A549 (cell line): ENCODE data around the gene MYDGF. TPM values are rescaled to one million over a fixed set of nuclear protein-coding genes. Genes with fewer than 3 reads are reported as not detected.

Experiments used
- ATAC-seq, 2 experiments: fragments of 200-7000 bp in 1 of 2; fragments of >200 bp in 1 of 2; cut with Nextera tagmentation in 1 of 2; cut with Tn5 transposase in 1 of 2; 3 replicates each; pipeline versions ENCODE4 v1.8.0 to v1.9.1; 2018 to 2020; ENCODE audit warnings: mild to moderate bottlenecking in 1 of 2, moderate library complexity in 1 of 2
- CTCF ChIA-PET: fragments of 300-600 bp; sonication (Branson Sonifier 250); formaldehyde crosslinking; extraction: SDS; loops from one replicate; lab custom pipeline; 2021; ENCODE audit warnings: antibody characterized with exemption, inconsistent platforms; lab: Yijun Ruan, JAX
- POLR2A ChIA-PET: fragments of 350-600 bp; formaldehyde crosslinking; extraction: SDS; loops from one replicate; lab custom pipeline; 2021; ENCODE audit warnings: antibody characterized with exemption, inconsistent platforms; lab: Yijun Ruan, JAX
- DNase-seq, 2 experiments: peaks; one replicate each; pipeline versions ENCODE4 v3.0.0 to v3.0.0-alpha.2; 2011 to 2016; ENCODE audit warnings: low read depth in 1 of 2, low spot score in 1 of 2
- FAIRE-seq: peaks from 2 replicates; lab custom pipeline; 2011; peaks lifted over from hg19 to GRCh38; lab: Jason Lieb, UNC
- H3K27ac ChIP-seq, 2 experiments: fragments of >200 bp; sonication (Bioruptor Twin); formaldehyde crosslinking; 3 replicates each; pipeline ENCODE4 v1.5.1; 2016 to 2017
- H3K4me1 ChIP-seq: fragments of >200 bp; sonication (Bioruptor Twin); formaldehyde crosslinking; 3 replicates; pipeline ENCODE4 v1.6.1; 2016
- H3K4me2 ChIP-seq: fragments of >200 bp; sonication (Bioruptor Twin); formaldehyde crosslinking; 3 replicates; pipeline ENCODE4 v1.6.1; 2016
- H3K4me3 ChIP-seq: fragments of >200 bp; sonication (Bioruptor Twin); formaldehyde crosslinking; 3 replicates; pipeline ENCODE4 v1.5.1; 2016
- H3K9me3 ChIP-seq: fragments of >200 bp; sonication (Bioruptor Twin); formaldehyde crosslinking; 3 replicates; pipeline ENCODE4 v1.6.1; 2016
- CEBPB ChIP-seq, 2 experiments: fragments of >200 bp in 1 of 2; sonication (Bioruptor Twin) in 1 of 2; formaldehyde crosslinking in 1 of 2; IDR thresholded peaks; 2 replicates each; pipeline ENCODE4 v1.6.1; 2012 to 2016
- EHF ChIP-seq: fragments of 250-450 bp; sonication (Bioruptor Pico); IDR thresholded peaks from 2 replicates; pipeline ENCODE4 v1.5.0; 2020; ENCODE audit warnings: mild to moderate bottlenecking
- EHMT2 ChIP-seq: fragments of 200-600 bp; sonication (generic); IDR thresholded peaks from 2 replicates; pipeline ENCODE4 v1.6.1; 2016; ENCODE audit warnings: antibody characterized with exemption, low read depth, mild to moderate bottlenecking, moderate library complexity
- EP300 ChIP-seq, 2 experiments: fragments of >200 bp; sonication (Bioruptor Twin); formaldehyde crosslinking; IDR thresholded peaks; 2 replicates in 1 of 2; 3 replicates in 1 of 2; pipeline ENCODE4 v1.6.1; 2016 to 2017
- FOSL2 ChIP-seq, 2 experiments: fragments of 450-650 bp in 1 of 2; fragments of >200 bp in 1 of 2; sonication (Bioruptor Twin) in 1 of 2; formaldehyde crosslinking; IDR thresholded peaks; 2 replicates each; pipeline versions ENCODE4 v1.5.0 to v1.6.1; 2016 to 2020; ENCODE audit warnings: mild to moderate bottlenecking in 1 of 2, moderate library complexity in 1 of 2
- FOXS1 ChIP-seq: fragments of 250-450 bp; sonication (Bioruptor Pico); IDR thresholded peaks from 2 replicates; pipeline ENCODE4 v1.5.0; 2020; ENCODE audit warnings: mild to moderate bottlenecking, moderate library complexity
- HEYL ChIP-seq: fragments of 250-450 bp; sonication (Bioruptor Pico); IDR thresholded peaks from 2 replicates; pipeline ENCODE4 v1.8.0; 2021; ENCODE audit warnings: mild to moderate bottlenecking, moderate library complexity
- HOXB5 ChIP-seq: fragments of 250-450 bp; sonication (Bioruptor Pico); IDR thresholded peaks from 2 replicates; pipeline ENCODE4 v1.5.0; 2020; ENCODE audit warnings: mild to moderate bottlenecking, moderate library complexity
- JUNB ChIP-seq: fragments of >200 bp; sonication (Bioruptor Twin); formaldehyde crosslinking; IDR thresholded peaks from 2 replicates; pipeline ENCODE4 v1.6.1; 2016
- MAFK ChIP-seq: fragments of 450-650 bp; IDR thresholded peaks from 2 replicates; pipeline ENCODE4 v1.6.1; 2014; ENCODE audit not compliant: partially characterized antibody
- MAZ ChIP-seq: fragments of 150-350 bp; IDR thresholded peaks from 2 replicates; pipeline ENCODE4 v1.6.1; 2014; ENCODE audit warnings: antibody characterized with exemption, low read depth, low read length, borderline replicate concordance
- MYC ChIP-seq: IDR thresholded peaks from 2 replicates; pipeline ENCODE4 v1.6.1; 2012; ENCODE audit warnings: mild to moderate bottlenecking, inconsistent platforms, low read length, improper control_type of control experiment, borderline replicate concordance
- NR3C1 ChIP-seq: fragments of >200 bp; sonication (Bioruptor Twin); formaldehyde crosslinking; IDR thresholded peaks from 3 replicates; pipeline ENCODE4 v1.6.1; 2017
- PHF8 ChIP-seq: fragments of 200-600 bp; sonication (generic); IDR thresholded peaks from 2 replicates; pipeline ENCODE4 v1.6.1; 2016; ENCODE audit warnings: low read depth, mild to moderate bottlenecking, antibody characterized with exemption, moderate library complexity, borderline replicate concordance
- POLR2A ChIP-seq: IDR thresholded peaks from 2 replicates; pipeline ENCODE4 v1.6.1; 2012; ENCODE audit warnings: mild to moderate bottlenecking, low read length
- POLR2AphosphoS2 ChIP-seq: conservative IDR thresholded peaks from 2 replicates; pipeline ENCODE4 v1.6.1; 2012; ENCODE audit warnings: low read length, improper control_type of control experiment, inconsistent platforms
- RCOR1 ChIP-seq: fragments of 150-350 bp; IDR thresholded peaks from 2 replicates; pipeline ENCODE4 v1.6.1; 2014; ENCODE audit warnings: antibody characterized with exemption, low read length, low read depth
- RNF2 ChIP-seq: fragments of 200-600 bp; sonication (generic); IDR thresholded peaks from 2 replicates; pipeline ENCODE4 v1.6.1; 2016; ENCODE audit warnings: low read depth, mild to moderate bottlenecking, antibody characterized with exemption, moderate library complexity, borderline replicate concordance
- SREBF2 ChIP-seq: fragments of 450-650 bp; IDR thresholded peaks from 2 replicates; pipeline ENCODE4 v1.6.1; 2014; ENCODE audit warnings: mild to moderate bottlenecking, moderate library complexity
- TP53 ChIP-seq: fragments of 250-450 bp; sonication (Bioruptor Pico); IDR thresholded peaks from 2 replicates; pipeline ENCODE4 v1.5.0; 2021; ENCODE audit warnings: mild to moderate bottlenecking, moderate library complexity
- WGBS: methylation state at CpG from one replicate; pipeline ENCODE4 v1.1.6; 2017; ENCODE audit errors: missing lambda C conversion rate; 5-methylcytosine and 5-hydroxymethylcytosine counted together
- polyA plus RNA-seq, 4 experiments: library from polyadenylated mRNA; depleted of rRNA in 3 of 4; stranded (reverse); fragments of >200 nt; fragmentation: RNase III in 1 of 4; extraction: RNeasy Plus Mini Kit Qiagen cat#74134 plus additional on column Dnase treatment in 1 of 4; gene quantifications; 2 replicates in 3 of 4; 3 replicates in 1 of 4; pipeline ENCODE4 v1.2.3, GENCODE V29; 2011 to 2017
- TF ChIP-seq, protein P1 (sequence below): fragments of 150-350 bp; IDR thresholded peaks from 2 replicates; pipeline ENCODE4 v1.6.1; 2014; ENCODE audit warnings: low read depth, mild to moderate bottlenecking, low read length
- TF ChIP-seq, protein P2 (sequence below): IDR thresholded peaks from 2 replicates; pipeline ENCODE4 v1.6.1; 2012
- TF ChIP-seq, protein P3 (sequence below): IDR thresholded peaks from 2 replicates; pipeline ENCODE4 v1.6.1; 2012
- TF ChIP-seq, protein P4 (sequence below): fragments of 200-600 bp; sonication (generic); IDR thresholded peaks from 2 replicates; pipeline ENCODE4 v1.6.1; 2016; ENCODE audit warnings: antibody characterized with exemption, mild to moderate bottlenecking, moderate library complexity

MYDGF gene
- polyA plus RNA-seq, 2 of the 4 experiments (the other 2 are of a cell fraction): 62.1 to 107 TPM

DNA sequence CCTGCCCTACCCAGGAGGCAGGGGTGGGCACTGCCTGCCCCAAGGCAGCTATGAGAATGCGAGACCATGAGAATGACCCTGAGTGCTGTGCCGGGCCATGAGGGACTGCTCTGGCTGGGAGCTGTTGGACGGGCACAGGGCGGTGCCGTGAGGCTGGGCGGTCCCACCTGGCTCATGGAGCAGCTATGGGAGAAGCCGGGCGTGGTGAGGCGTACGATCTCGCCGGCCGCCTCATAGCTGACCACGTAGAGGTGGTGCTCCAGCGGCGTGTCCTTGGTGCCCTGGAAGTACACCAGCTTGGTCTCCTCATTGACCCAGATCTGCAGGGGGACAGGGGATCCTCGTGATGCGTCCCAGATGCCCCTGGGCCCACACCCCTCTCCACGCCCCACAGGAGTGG is 19.3 kb upstream of the MYDGF start:
- Histone ChIP-seq H3K9me3 (no peaks in the 10 kb centered on the region), H3K27ac (no peak overlapping the region), H3K4me2 (no peak overlapping the region), H3K4me1 (peaks cover 11% of the 10 kb centered on the region), H3K4me3 (no peak overlapping the region)
- FAIRE-seq (no peak), DNase-seq (no peak), ATAC-seq (no peak)
- no peak for TF ChIP-seq PHF8
- no peak for TF ChIP-seq SREBF2
- TF ChIP-seq CEBPB (IDR thresholded peaks at IDR 0.05): no peak
- no peak for TF ChIP-seq JUNB
- no peak for TF ChIP-seq FOXS1 (CRISPR knock-in tag)
- TF ChIP-seq POLR2AphosphoS2: no peak
- TF ChIP-seq HOXB5 (CRISPR knock-in tag): no peak
- TF ChIP-seq HEYL (CRISPR knock-in tag): no peak
- TF ChIP-seq, protein P1, sequence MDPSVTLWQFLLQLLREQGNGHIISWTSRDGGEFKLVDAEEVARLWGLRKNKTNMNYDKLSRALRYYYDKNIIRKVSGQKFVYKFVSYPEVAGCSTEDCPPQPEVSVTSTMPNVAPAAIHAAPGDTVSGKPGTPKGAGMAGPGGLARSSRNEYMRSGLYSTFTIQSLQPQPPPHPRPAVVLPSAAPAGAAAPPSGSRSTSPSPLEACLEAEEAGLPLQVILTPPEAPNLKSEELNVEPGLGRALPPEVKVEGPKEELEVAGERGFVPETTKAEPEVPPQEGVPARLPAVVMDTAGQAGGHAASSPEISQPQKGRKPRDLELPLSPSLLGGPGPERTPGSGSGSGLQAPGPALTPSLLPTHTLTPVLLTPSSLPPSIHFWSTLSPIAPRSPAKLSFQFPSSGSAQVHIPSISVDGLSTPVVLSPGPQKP: no peak
- POLR2A ChIA-PET: no interaction called here
- CTCF ChIA-PET: interaction anchor here (0.9 to 1.5 kb wide), 5 partner anchors 12 to 102 kb away, joined by 3 to 5 read pairs (median 3); partner anchors contain the start of gene FEM1A
- 94% methylated on average over 12 of the region's 19 CpGs for WGBS

DNA sequence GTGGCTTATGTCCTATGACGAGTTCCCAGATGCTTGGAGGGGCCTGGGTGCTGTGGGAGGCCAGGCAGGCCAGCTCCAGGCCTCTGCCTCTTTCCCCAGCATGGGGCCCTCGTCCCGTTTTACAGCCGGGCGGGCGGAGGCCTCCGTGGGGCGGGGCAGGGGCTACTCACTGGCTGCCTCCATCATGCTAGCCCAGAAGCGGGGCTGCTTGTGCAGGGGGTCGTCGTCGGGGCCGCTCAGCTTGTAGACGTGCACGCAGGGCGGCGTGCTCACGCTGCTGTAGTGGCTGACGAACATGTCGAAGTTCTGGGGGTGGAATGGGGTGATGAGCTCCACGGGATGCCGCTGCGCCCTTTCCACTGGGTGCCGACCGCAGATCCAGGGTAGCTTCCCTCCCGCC is 18.4 kb upstream of the MYDGF start:
- H3K27ac ChIP-seq: no peak overlapping the region
- no peak for ATAC-seq
- CTCF ChIA-PET: interaction anchor here (1.1 to 1.9 kb wide), 5 partner anchors 11 to 33 kb away, joined by 3 to 10 read pairs (median 3); no protein-coding TSS in a partner anchor
- TF ChIP-seq CEBPB (IDR thresholded peaks at IDR 0.05): no peak
- TF ChIP-seq, all 56 proteins: peak for 0
- Histone ChIP-seq H3K4me2 (no peak overlapping the region), H3K4me1 (peaks cover 3% of the 10 kb centered on the region), H3K4me3 (no peak overlapping the region), H3K9me3 (no peaks in the 10 kb centered on the region)
- POLR2A ChIA-PET: no interaction called here
- no peak for FAIRE-seq
- 96% methylated on average over 14 of the region's 26 CpGs for WGBS
- no peak for DNase-seq

DNA sequence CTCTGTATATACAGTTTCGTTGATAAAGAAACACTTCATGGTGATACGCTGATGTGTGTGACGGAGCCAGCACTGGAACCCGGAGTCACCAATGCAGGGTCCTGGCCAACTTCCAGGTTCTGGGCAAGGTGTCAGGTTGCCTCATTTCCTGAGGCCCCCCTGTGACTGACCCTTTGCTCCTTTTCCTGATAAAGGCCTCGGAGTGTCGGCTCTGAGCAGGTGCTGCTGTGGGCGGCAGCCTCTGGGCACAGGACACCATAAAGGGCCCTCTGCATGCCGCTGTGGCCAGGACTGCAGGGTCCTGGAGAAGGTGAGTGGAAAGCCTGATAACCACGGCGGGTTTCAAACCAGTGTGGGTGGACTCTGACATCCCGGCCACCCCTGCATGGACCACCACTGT is 17.3 kb upstream of the MYDGF start:
- DNase-seq (no peak), ATAC-seq (no peak)
- WGBS: 85% methylated on average over 11 of the region's 11 CpGs
- CTCF ChIA-PET: interaction anchor here (1.2 to 1.9 kb wide), 2 partner anchors 10 to 16 kb away, joined by 3 to 10 read pairs; no protein-coding TSS in a partner anchor
- Histone ChIP-seq H3K27ac (no peak overlapping the region), H3K4me3 (no peak overlapping the region), H3K4me2 (no peak overlapping the region), H3K9me3 (no peaks in the 10 kb centered on the region)
- no peak for TF ChIP-seq FOSL2 (IDR thresholded peaks at IDR 0.05)
- TF ChIP-seq FOSL2 (CRISPR knock-in tag; IDR thresholded peaks at IDR 0.05): no peak
- no peak for TF ChIP-seq RNF2
- no peak for TF ChIP-seq NR3C1
- TF ChIP-seq, protein P2, sequence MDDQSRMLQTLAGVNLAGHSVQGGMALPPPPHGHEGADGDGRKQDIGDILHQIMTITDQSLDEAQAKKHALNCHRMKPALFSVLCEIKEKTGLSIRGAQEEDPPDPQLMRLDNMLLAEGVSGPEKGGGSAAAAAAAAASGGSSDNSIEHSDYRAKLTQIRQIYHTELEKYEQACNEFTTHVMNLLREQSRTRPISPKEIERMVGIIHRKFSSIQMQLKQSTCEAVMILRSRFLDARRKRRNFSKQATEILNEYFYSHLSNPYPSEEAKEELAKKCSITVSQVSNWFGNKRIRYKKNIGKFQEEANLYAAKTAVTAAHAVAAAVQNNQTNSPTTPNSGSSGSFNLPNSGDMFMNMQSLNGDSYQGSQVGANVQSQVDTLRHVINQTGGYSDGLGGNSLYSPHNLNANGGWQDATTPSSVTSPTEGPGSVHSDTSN: no peak
- TF ChIP-seq EHF (CRISPR knock-in tag): no peak
- TF ChIP-seq EHMT2: no peak
- no peak for TF ChIP-seq MYC
- TF ChIP-seq, all 56 proteins: peak for 0
- no peaks in the 10 kb centered on the region for H3K4me1 ChIP-seq
- POLR2A ChIA-PET: no interaction called here
- no peak for FAIRE-seq

DNA sequence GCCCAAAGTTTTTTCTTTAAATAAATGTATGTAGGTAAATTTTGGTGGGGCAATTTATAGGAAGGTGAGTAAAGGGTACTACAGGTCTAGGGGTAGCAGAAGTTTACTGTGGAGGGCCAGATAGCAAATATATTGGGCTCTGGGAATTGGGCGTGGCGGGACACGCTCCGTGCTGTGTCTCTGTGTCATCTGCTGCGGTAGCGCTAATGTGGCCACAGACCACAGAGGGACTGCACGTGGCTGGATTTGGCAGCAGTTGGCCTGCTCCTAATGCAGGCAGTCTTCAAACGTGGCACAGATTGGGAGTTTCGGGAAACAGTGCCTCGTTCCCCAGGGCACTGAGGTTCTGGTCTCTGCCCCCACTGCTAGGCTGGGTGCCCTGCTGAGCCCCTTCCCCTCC is 16.6 kb upstream of the MYDGF start:
- no peak for DNase-seq
- CTCF ChIA-PET: no interaction called here
- Histone ChIP-seq H3K27ac (no peak overlapping the region), H3K9me3 (no peaks in the 10 kb centered on the region), H3K4me3 (no peak overlapping the region), H3K4me1 (no peaks in the 10 kb centered on the region), H3K4me2 (no peak overlapping the region)
- WGBS: 94% methylated on average over 8 of the region's 10 CpGs
- POLR2A ChIA-PET: no interaction called here
- no peak for FAIRE-seq
- ATAC-seq: no peak
- TF ChIP-seq, protein P1: no peak
- TF ChIP-seq, protein P3, sequence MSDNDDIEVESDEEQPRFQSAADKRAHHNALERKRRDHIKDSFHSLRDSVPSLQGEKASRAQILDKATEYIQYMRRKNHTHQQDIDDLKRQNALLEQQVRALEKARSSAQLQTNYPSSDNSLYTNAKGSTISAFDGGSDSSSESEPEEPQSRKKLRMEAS: no peak
- no peak for TF ChIP-seq NR3C1
- TF ChIP-seq EHF (CRISPR knock-in tag): no peak
- no peak for TF ChIP-seq MAFK
- no peak for TF ChIP-seq POLR2A
- no peak for TF ChIP-seq EP300 (IDR thresholded peaks at IDR 0.05)
- no peak for TF ChIP-seq TP53 (CRISPR knock-in tag)
- TF ChIP-seq JUNB: no peak
- no peak for TF ChIP-seq MAZ
- TF ChIP-seq, protein P4, sequence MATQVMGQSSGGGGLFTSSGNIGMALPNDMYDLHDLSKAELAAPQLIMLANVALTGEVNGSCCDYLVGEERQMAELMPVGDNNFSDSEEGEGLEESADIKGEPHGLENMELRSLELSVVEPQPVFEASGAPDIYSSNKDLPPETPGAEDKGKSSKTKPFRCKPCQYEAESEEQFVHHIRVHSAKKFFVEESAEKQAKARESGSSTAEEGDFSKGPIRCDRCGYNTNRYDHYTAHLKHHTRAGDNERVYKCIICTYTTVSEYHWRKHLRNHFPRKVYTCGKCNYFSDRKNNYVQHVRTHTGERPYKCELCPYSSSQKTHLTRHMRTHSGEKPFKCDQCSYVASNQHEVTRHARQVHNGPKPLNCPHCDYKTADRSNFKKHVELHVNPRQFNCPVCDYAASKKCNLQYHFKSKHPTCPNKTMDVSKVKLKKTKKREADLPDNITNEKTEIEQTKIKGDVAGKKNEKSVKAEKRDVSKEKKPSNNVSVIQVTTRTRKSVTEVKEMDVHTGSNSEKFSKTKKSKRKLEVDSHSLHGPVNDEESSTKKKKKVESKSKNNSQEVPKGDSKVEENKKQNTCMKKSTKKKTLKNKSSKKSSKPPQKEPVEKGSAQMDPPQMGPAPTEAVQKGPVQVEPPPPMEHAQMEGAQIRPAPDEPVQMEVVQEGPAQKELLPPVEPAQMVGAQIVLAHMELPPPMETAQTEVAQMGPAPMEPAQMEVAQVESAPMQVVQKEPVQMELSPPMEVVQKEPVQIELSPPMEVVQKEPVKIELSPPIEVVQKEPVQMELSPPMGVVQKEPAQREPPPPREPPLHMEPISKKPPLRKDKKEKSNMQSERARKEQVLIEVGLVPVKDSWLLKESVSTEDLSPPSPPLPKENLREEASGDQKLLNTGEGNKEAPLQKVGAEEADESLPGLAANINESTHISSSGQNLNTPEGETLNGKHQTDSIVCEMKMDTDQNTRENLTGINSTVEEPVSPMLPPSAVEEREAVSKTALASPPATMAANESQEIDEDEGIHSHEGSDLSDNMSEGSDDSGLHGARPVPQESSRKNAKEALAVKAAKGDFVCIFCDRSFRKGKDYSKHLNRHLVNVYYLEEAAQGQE: no peak
- no peak for TF ChIP-seq RCOR1
